ENCODE results near the gene NFIX.

The NFIX gene

DNA sequence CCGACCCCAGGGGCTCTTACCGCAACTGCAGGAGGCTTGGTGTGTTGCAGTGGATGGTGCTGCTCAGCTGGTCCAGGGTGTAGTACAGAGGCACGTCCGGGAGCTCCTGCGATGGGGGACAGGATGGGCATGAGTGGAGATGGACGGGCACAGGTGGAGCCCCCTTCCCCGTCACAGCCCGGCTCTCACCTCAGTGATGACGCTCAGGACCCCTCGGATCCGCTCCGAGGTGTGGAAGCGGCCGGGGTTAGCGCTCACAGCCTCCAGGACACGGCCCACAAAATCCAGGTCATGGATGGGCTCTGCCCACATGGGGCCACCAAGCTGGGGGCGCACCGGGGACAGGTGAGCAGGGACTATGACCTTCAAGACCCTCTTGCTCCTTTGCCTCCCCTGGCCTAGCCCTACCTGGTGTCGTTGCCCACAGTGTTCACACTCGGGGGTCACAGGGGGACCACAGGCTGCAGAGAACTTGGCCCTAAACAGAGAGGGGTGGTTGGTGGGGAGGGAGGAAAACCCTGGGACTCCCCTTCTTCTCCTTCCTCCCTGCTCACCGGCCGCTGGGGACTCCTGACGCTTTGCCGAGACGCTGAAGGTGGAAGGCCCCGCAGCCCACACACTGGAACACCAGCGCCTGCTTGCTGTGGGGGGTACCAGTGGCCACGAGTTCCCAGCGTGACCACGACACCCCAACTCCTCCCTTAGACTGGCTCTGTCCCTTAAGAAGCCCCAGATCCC, 114.3 kb downstream of the NFIX start:
- no peak for DNase-seq

DNA sequence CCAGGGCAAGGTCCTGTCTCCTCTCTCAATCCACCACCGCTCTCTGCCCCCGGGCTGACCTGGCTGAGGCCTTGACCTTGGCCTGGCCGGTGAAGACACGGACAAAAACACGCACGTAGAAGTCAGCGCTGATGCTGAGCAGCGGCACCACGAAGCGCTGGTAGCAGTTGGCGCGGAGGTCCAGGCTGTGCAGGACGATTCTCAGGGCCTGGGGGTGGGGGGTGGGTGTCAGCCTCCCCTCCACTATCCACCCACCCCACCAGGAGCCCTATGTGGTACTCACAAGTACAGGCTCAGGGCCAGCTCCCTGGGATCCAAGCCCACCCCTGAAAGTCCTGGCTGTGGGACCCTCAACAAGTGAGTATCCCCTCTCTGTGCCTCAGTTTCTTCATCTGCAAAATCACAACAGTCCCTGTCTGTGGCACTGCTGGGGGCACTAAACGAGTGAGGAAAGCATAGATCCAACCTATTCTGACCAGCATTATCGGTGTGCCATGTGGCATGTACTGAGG, 114.9 kb downstream of the NFIX start:
- no peak for DNase-seq

DNA sequence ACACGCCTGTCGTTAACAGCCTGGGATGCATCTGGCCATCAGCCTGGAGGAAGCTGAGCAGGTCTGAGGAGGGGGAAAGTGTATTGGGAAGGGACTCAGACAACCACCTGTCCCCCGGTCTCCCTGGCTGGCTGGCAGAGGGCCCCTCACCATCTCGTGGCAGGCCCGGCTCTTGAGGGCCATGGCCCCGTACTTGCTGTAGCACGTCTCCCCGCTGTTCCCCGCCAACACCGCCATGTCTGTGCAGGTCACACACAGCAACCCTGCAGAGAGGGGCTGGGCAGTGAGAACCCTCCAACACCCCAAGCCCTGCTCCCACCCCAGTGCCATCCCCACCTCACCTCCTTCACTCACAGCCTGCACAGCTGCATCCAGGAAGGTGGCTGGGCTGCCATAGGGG, 117.3 kb downstream of the NFIX start:
- DNase-seq = no peak

DNA sequence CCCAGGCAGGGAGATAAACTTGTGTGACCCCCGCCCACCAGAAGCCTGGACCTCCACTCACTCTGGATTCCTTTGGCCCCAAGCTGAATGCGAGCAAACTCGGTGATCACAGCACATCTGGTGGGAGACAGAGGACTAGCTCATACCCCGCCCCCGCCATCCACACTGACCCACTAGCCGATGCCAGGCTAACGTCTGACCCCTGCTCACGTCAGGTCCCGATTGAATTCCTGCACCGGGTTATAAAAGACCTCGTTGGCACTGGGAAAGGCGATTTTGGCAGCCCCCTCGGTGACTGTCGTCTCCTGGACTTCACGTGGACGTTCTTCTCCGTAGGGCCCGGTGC, 120.6 kb downstream of the NFIX start:
- no peak for DNase-seq

DNA sequence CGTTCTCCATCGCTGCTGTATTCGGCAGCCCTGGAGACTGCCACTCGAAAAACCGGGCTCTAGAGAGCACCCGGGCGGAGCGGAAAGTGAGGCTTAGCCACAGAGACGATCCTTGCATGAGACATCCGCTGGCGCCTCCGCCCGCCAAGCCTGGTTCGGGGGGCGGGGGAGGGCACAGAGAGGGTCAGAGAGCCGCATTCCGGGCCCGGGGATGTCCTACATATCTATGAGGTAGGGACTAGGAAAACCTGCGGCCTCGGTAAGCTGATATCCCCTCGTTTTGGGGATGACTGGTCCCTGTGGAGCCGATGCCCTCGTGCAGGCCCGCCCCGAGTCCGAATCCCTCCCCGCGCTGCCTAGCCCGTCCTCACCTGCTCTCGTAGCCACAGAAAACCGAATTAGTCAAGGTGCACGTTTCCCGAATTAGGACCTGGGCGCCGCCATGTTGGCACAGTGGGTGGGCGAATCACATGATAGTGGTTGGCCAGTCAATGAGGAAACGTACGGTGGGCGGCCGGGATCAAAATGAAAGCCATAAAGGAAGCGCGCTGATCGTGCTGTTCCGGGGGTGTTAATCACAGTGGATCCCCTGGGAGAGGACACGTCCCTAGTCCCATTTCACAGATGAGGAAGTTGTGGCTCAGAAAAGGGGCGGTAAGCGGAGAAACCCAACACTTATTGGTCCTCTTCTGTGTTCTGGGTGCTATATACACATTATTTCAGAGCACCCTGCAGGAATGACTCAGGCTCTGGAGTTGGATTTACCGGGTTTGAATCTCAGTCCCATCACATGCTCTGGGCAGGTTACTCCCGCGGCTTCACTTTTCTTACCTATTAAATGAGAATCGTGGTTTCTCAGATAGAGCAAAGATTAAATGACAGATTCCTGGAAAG, 121.3 kb downstream of the NFIX start, which contains the start of gene TRMT1:
Gene TRMT1, minus strand, starts transcription at position 459 of the 894 bp plus-strand sequence. Its CDS starts 341 bp downstream, at position 118.
- DNase-seq = peak; percentile 96

DNA sequence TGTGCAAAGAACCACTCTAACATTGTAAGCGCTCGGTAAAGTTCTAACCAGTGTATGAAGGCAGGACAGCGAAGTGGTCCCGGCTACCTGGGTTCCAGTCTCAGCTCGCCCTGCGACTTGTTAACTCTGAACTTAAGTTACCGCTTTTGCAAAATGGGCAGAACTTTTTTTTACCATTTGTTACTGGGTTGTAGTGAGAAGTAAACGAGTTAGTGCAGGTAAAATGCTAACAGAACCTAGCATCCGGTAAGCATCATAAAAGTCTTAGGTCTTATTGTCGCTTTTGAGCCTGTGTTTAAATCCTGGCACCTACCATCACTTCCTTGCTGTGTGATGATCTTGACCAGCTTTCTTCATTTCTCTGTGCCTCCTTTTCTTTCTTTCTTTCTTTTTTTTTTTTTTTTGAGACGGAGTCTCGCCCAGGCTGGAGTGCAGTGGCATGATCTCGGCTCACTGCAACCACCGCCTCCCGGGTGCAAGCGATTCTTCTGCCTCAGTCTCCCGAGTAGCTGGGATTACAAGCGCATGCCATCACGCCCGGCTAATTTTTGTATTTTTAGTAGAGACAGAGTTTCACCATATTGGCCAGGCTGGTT, 122.0 kb downstream of the NFIX start:
- DNase-seq = no peak

DNA sequence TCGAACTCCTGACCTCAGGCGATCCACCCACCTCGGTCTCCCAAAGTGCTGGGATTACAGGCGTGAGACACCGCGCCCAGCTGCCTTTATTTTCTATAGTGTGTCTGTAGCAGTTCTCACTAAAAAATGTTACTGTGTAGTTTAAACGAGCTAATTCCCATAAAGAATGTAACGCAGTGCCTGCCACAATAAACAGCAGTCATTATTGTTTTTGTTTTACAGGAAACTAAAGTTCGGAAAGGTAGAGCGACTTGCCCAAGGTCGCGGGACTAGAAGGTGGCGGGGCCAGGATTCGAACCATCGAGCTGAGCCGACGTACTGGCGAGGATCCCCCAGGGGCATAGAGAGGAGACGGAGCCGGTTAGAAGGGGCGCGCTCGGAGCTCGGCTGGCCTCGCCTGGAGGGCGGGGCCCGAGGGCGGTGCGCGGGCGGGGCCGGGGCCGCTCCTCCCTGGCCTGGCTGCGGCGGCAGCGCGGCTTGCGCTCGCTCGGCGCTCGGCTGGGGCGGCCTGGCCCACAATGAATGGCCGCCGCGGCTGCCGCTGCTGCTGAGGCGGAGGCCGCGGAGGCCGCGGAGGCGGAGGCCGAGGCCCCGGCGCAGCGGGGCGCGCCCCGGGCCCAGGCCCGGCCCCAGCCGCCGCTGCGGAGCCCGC, 122.6 kb downstream of the NFIX start, which contains the start of gene NACC1:
Gene NACC1, plus strand, starts transcription at position 493 of the 652 bp plus-strand sequence. CDS start 16,944 bp downstream, outside the sequence.
- DNase-seq = peak; percentile 91

DNA sequence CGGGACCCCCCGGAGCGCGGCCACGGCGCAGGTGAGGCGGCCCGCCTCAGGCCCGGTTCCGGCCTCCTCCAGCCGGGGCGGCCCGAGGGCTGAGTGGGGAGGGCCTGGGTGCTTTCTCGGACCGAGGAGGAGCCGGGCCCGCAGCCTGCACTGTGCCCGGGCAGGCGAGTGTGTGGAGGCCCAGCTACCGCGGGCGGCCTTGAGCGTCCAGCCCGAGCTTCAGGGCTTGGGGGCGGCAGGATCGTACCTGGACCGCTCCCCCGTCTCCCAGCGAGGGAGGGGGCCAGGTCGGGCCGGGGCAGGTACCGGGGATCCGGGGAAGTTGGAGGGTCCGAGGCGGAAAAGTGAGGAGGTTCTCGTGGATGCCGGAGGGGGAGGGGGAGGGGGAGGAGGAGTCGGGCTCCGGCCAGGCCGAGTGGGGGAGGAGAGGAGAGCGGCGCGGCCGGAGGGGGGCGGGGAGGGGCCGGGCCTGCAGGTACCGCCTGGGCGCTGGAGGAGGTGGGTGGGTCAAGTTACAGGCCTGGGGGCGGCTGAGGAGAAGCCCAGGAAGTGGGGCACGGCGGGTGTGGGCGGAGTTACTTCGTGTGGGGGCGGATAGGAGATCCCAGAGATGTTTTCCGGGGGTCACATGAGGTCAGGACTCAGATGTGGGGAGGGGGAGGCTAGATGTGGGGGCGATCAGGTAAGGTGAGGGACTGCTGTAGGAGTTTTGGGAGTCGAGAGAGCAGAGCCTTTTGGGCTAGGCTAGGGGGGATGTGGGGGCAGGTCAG, 123.3 kb downstream of the NFIX start:
- peak; percentile 48 for DNase-seq

DNA sequence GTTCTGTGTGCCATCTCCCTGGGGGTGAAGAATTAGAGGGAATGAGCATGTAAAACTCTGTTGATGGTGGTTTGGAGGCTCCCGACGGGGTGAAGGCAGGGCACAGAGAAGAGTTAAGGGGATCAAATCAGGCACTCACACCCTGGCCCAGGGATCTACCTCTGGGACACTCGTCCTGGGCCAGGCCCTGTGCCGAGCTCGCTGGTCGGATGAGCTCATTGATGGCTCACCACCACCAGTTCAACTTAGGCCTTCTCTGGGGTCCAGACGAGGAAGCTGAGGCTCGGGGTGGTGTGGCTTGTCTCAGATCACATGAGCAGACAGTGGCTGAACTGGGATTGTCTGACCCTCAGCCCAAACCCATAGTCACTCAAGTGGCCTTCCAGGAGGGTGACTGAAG, 124.4 kb downstream of the NFIX start:
- DNase-seq = no peak

DNA sequence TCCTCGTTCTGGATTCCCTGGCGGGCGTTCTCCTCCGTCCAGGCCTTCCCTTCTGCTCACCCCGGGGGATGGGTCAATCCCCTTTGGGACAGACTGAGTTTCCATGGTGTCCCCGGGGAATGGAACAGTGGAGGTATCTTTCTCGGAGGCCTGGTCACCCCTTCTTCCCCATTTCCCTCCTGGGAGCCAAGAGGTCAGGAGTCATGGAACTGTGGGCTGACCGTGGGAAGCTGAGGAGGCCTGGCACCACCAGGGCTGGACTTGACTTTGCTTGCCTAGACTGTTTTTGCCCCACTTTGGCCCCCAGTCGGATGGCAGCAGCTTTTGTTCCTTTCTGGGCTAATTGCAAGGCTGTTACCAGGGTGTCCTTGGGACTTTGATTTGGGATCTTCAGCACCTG, 124.8 kb downstream of the NFIX start:
- DNase-seq = no peak

DNA sequence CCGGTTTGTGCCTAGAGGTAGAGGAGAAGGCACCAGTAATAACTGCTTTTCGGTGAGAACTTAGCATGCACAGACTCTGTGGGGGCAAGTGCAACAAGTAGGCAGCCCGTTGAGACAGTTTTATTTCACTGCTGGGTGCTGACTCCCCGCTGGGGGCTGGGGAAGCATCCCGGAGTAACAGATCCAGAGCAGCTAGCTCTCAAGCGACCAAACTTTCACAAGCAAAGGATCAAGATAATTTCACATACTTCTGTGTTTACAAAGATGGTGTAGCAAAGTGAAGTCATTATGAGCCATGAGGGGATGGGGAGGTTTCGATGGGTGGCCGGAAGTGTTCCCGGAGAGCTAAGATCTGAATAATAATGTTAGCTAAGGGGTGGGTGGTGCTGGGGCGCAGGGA, 125.5 kb downstream of the NFIX start:
- peak; percentile 73 for DNase-seq

DNA sequence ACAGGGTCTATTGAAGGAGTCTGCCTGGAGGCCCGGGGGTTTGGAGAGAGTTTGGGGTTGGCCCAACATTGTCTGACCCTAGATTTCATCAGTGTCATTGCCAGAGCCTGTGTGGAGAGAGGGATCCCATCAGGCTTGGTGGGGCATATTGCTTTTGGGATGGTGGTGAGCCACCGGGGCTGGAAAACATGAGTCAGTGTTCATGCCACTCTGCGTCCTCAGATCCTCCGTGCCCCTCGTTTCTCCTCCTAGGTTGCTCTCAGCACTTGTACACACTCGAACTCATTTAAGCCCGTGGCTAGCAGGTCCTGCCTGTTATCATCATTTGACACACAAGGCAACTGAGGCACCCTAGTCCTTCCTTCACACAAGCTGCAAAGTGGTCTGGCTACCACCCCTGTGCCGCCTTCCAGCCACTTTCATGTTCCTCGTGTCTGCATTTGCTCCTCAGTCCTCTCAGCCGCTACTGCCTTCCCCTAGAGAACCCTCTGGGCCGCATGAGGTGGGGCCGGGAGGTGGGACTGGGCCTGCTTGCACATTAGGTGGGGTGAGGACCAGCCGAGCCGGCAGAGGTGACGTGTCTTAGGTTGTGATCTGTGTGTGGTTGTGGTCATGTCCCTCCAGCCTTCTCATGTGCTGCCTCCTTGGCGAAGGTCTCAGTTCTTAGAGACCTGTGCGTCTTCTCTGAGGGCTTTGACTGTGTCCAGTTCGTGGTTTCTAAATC, 126.4 kb downstream of the NFIX start:
- no peak for DNase-seq

DNA sequence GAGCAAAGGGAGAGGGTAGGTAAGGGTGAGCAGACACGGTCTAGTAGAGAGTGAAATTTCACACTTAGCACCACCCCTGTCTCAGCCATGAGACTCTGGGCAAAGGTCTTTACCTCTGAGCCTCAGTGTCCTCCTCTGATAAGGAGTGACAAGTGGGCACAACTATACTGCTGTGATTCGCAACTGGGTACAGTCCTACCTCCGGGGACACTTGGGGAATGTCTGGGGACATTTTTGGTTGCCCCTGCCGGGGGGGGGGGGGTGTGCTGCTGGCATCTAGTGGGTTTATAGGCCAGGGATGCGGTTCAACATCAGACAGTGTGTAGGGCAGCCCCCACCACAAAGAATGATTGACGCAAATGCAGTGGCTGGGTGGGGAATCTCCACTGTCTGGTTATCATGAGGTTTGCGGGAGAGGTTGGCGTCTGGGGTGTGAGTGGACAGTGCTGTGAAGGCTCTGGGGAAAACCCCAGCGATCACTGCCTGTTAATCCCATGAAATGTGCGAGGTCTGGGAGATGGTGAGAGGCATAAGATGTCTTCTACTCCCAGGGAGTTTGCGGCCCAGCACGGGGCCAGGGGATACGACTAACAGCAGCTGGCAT, 127.1 kb downstream of the NFIX start:
- DNase-seq = no peak

DNA sequence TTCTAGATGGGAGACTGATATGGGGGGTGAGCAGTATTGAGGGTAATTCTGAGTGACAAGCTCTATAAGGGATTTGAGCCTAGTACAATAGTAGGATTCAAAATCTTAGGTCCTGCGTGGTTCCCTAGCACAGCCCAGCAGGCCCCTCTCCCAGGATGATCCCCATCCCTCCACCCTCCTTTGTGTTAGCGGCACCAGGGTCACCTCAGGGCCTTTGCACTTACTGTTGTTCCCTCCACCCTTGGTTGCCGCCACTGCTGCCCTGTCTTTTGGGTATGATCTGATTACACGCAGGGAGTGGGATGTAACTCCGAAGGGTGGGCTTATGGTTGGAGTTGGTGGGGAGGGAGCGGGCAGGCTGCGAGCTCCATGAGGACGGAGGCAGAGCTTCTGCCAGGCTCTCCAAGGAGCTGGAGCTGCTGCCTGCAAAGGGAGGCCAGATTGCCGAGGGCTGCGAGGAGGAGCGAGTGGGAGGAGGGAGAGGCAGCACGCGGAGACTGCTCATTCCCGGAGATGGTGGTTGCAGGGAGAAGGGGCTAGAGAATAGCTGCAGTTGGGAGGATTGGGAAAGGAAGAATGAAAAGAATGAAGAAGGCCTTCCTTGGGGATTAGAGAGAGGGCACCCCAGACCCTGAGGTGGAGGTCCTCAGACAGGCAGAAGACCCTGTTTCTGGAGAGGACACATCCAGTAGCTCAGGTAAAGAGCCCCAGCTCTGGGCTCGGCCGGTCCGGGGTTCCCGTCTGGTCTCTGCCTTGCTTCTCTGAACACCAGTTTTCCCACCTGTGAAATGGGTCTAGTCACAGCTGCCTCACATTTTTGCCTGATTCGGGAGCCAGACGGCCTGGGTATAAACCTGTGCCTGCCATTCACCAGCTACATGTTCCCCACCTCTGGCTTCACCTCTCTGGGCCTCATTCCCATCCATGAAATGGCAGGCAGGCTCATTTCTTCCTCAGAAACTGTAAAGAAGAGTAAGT, 128.0 kb downstream of the NFIX start:
- no peak for DNase-seq

DNA sequence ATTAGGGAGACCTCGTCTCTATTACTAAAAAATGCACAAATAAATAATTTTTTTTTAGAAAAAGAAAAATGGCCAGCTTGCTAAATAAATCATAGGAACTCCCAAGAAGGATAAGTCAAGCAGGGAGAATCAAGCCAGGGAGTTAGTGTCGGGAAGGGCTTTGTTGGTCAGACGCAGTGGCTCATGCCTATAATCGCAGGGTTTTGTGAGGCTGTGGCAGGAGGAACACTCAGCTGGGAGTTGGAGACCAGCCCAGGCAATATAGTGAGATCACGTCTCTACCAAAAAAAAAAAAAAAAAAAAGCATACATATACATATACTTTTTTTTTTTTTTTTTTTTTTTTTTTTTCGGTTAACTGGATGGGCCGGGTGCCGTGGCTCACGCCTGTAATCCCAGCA, 131.8 kb downstream of the NFIX start:
- DNase-seq = no peak

DNA sequence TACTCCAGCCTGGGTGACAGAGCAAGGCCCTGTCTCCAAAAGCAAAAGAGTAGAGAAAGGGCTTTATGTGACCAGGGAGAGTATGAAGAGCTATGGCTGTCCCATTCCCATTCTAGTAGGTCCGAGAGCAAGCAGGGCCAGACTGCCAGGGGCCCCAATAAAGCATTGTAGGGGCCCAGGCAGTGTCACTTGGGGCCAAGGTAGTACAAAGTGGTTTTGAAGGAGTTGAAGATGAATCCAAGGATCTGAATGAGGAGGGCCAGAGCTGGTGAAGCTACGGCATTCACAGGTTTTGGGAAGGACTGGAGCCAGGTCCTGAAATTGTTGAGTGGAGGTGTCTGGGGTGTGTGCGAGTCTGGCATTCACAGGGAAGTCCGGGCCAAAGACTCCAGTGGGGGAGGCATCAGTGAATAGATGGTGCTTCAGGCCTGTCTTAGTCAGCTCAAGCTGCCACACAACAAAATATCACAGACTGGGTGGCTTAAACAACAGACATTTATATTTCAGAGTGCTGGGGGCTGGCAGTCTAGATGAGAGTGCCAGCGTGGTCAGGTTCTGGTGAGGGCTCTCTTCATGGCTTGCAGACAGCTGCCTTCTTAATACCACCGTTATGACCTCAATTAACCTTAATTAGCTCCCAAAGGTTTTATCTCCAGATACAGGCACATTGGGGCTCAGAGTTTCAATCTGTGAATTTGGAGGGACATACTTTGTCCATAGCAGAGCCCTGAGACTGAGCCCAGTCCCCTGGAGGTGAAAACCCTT, 132.7 kb downstream of the NFIX start:
- DNase-seq = no peak

DNA sequence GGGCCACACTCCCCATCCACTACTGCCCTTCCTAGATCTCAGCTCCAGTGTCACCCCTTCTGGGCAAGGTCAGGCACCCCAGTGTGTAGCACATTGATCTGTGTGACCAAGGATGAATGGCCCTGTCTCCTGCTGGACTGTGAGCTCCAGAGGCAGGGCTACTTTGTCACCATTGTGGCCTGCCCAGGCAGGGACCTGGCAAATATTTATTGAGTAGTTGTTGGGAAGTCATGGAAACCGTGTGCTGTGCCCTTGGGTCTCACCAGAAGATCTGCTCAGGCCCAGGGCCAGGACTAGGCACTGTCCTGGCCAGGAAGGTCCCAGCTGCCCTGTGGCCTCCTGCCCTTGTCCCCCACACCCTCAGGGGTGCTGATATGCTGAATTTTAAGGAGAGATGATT, 133.3 kb downstream of the NFIX start:
- DNase-seq = no peak

DNA sequence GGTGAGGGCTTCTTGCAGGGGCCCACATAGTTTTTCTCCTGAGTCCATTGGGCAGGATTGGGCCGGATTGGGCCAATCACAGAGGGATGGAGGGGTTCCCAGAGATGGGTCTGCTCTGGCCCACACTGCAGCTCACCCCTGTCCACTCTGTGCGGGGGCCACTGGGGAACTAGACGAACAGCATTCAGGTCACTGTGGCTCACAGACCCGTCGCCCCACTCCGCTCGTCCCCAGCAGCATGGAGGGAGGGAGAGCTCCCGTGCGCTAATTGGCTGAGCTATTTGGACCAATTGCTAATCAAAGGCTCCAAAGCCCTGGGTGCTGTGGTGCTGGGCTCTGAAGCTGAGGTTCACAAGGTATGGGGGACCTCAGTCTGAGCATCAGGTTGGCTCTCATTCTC, 134.1 kb downstream of the NFIX start:
- DNase-seq = no peak
